HG03064 (cell line): Measurements from ENCODE around the gene ITGB3.
"Not testable (repeated sequence)": the region's sequence is repeated elsewhere in the genome, so short reads cannot be mapped to it uniquely, and the experiment has no call there.

Source experiments
- ATAC-seq: cut with Tn5 transposase; IDR thresholded peaks from one replicate; pipeline ENCODE4 v1.9.1; 2021; ENCODE audit warnings: low read depth; ENCODE audit not compliant: unreplicated experiment

ITGB3 gene

DNA sequence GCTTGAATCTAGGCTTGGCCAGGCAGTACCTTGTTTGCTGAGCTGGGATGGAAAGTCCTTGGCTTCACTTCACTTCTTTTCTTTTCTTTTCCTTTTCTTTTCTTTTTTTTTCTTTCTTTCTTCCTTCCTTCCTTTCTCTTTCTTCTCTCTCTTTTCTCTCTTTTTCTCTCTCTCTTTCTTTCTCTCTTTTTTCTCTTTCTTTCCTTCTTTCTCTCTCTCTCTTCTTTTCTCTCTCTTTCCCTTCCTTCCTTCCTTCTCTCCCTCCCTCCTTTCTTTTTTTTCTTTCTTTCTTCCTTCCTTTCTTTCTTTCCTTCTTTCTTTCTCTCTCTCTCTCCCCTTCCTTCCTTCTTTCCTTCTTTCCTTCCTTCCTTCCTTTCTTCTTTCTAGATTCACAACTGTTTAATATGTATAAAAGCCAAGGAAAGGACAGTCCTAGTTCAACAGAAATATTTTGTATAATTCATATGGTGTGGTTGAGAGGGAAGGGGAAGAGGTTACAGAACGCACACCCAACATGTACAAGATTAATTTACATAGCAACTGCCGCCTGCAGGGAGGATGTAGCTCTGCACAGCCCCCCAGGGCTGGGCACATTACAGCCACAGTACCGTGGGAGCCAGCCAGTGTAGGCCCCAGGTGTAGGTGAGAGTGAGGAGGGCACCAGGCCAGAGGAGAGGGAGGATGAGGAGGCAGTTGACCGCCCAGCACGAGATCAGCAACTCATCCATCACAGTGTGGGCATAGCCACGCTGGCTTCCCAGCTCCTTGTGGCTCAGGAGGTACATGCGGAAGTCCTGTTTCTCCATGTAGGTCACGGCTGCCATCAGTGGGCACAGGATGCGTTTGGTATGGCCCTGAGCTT, 9.7 kb upstream of the ITGB3 start:
- ATAC-seq, result no peak

DNA sequence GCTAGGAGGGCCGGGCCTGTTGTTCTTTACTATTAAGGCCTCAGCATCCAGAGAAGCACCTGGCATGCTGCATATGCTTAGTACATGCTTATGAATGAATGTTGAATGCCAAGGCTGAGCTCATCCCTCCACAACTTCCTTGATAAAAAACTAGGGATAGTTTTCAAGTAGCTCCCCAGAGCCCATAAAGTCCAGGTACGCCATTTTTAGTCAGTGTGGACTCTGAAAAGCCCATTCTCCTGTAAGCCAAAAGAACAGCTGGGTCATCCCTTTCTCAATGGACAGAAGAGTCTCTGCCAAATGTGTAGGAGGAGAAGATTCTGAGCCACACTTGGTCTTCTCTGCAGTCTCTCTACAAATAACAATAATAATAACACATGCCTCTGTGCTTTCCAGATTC, 8.9 kb upstream of the ITGB3 start:
- ATAC-seq, result no peak

DNA sequence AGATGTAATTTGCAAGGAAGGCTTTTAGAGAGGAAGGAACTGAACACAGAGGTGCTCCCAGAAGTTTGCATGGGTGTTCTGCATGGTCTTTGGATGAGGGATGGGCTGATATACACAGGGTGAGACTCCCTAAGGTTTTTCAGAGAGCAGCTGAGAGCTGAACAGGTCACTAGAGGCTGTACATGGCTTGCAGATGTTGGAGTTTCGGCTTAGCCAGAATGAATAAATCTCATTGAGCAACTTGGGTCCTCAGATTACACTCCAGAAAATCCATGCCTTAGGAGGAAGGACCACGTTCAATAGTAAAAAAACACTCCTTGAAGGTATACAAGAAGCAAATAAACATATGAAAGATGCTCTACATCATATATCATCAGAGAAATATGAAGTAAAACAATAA, 7.5 kb upstream of the ITGB3 start:
- ATAC-seq, result no peak

DNA sequence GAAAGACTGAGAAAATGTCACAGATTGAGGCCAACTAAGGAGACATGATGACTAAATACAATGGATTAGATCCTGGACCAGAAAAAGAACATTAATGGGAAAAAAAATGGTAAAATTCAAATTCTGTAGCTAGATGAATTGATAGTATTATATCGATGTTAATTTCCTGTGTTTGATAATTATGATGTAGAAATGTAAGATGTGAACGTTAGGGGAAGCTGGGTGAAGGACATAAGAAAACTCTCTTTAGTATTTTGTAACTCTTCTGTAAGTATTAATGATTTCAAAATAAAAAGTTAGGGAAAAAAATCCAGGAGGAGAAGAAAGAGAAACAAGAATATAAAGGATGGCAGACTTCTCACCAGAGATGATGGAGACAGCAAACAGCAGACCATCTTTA, 2.8 kb upstream of the ITGB3 start:
- no peak for ATAC-seq

DNA sequence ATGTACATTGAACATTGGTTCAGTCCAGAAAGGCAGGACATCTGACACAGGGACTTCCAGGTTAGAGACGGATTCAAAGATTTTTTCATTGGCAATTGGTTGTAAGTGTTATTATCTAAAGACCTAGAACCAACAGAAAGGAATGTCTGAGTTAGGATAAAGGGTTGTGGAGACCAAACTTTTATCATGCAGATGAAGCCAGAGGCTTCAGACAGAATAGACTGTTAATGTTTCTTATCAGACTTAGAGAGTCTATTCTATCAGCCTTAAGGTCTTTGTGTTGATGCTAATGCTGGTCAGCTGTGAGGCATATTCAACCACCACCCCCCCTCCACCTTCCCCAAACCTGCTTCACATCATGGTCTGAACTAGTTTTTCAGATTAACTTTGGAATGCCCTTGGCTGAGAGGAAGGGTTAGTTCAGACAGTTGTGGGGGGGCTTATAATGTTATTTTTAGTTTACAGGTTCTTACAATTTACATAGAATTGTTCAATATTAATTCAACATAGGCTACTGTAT, 2.1 kb upstream of the ITGB3 start:
- no peak for ATAC-seq

DNA sequence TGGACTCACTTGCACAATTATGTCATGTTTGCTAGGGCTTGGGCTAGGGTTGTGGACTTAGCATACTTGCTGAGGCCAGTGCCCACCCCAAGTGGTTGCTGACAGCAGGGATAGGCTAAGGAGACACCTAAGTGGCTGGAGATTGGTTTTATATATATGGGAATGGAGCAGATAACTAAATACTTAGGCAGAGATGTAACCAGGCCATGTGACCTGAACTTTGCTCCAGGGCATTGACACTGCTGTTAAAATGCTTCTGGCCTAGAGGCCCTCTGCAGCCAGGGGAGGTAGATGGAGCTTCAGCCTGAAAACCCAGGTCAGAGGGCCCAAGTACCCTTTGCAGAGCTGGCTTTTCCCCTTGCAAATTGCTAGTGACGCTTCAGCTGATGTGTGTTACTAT, 1.4 kb upstream of the ITGB3 start:
- no peak for ATAC-seq

DNA sequence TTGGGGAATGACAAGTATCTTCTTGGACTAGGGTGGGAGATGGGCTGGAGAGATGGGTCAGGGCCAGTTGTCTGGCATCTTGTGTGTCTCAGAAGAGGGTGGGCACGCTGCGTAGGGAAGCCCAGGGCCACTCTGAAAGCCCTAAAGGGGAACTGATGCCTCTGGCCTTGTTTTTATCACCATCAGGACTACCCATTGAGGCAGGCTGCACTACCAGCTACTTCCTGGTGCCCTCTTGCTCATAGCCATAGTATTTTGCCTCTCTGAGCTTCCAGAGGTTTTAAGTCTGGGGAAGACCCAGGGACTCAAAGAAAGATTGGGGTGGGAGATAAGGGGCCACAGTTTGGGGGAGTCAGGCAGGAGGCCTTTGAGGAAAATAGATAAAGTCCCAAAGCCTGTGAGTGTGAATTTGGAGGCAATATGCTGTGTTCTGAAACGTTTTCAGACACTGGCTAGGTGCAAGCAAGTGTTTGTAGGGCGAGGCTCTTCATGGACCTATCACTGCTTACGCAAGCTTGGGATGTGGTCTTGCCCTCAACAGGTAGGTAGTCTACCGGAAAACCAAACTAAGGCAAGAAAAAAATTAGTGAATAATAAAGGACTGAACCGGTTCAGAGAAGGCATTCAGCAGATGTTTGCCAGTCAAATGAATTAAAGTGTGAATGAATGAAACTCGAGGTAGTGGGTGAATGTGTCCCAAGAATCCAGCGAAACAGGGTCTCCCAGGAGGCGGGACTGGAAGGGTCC, 688 bp upstream of the ITGB3 start:
- no peak for ATAC-seq

DNA sequence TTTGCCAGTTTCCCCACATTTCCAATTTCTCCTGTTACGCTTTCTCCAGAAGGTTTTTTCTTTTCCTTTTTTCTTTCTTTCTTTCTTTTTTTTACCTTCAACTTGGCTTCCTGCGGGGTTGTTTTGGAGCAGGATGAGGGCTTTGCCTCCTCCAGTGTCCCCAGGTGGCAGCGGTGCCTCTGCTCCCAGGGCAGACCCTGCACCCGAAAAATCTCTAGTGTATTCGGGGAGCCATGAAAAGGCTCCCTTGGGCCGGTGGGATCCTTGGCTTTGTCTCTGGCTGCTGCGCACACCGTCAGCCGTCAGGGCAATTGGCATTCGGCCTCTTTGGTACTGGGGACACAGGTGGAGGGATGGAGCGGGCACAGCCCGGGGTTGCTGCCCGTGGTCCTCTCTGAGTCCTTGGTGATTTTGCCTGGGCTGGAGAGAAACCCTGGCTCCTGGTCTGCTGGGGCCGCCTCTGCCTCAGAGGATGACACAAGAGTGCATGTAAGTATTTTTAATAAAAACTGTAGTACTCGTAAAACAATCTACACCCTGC, 846 bp downstream of the ITGB3 start:
- ATAC-seq, result no peak

DNA sequence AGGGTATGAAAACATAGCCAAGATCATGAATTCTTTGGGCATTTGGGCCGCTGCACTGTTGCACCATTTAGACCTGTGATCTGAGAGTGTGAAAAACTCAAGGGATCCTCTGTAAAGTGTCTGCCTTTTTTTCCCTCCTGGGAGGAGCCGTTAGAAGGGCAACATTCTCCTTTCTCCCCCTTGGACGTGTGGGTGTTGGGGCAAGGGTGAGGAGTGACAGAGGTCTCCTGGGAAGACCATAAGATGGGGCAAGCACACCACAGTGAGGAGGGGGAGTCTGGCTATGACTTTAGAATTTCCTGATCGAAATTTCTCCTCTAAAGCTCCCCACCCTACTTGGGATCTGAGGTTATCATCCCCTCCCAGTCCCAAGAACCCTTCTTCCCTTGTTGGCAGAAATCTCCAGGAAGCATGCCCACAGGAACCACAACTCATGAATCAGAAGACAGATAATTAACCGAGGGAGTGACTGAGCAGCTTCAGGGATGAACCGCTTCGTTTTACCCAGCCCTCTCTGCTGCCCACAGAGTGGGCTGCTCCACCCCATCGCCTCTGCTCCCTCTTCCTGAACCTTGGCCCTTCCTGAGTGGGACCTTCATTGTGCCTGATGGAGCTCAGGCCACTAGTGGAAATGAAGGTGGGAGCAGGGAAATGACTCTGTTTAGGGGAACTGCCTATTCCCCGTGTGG, 4.2 kb downstream of the ITGB3 start:
- no peak for ATAC-seq

DNA sequence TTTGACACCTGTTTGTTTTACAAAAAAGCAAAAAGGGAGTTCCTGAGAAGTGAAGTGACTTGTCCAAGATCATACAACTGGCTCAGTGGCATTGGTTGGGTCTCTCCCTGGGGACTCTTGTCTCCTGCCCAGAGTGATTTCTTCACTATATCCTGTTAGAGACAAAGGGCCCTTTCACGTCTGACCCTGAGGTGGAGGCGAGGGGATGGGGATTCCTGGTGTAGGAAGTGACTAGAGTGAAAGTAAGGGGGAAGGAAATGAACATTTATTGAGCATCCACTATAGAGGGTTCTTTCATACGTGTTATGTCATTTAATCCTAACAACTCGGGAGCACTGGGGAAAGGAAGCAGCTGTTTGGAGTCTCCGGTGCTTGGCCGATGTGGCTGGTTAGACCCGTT, 9.0 kb downstream of the ITGB3 start:
- no peak for ATAC-seq

DNA sequence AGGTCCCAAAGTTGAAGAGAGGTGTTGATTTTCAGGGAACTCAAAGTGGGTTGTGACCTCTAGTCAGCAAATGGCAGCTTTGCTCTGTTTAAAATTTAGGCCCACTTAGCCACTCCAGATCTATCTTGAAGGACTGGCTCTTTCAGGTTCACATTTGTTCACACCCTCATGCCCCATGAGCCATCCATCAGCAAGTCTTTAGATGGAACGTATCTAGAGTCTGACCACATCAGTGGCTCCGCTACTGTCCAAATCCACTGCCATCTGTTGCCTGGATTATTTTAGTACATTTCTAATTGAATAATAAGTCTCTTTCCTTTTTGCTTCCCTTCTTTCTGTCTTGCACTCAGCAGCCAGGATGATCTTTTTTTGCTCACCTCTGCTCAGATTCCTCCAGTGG, 10.5 kb downstream of the ITGB3 start:
- ATAC-seq, result no peak

DNA sequence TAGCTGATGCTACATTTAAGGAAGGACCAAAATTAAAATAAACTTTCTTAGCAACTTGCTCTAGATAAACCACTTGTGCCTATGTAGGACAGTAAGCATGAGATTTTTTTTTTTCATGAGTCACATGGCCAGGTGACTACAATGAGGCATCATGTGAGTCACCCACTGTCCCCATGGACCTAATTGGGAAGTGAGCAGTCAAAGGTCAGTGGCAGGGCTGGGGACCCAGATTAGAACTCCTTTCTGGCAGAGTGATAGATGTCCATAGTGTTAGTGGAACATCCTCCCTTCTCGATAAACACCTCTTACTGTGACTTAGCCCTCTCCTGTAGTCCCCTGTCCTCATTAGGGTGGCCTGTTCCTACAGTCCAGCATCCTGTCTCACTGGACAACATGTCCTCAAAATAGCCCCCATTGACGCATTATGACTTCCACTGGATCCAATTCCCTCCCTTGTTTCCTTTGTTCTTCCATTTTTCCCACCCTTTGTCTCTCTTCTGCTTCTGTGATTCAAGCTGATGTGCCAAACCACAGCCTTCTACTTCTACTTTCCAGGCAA, 12.4 kb downstream of the ITGB3 start:
- ATAC-seq, result no peak

DNA sequence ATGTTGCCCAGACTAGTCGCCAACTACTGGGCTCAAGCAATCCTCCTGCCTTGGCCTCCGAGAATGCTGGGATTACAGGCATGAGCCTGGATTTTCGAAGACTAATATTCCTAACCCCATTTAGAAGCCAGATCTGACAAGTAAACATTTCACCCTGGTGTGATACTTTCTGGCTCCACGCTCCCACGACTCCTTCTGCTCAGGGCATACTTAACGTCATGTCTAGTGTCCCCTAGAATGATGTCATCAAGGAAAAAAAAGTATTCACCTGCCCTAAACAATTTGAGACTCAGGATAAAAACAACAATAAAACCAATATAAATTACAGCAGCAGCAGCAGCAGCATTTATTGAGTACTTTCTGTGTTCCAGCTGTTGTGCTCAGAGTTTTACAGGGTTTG, 13.2 kb downstream of the ITGB3 start:
- no peak for ATAC-seq

DNA sequence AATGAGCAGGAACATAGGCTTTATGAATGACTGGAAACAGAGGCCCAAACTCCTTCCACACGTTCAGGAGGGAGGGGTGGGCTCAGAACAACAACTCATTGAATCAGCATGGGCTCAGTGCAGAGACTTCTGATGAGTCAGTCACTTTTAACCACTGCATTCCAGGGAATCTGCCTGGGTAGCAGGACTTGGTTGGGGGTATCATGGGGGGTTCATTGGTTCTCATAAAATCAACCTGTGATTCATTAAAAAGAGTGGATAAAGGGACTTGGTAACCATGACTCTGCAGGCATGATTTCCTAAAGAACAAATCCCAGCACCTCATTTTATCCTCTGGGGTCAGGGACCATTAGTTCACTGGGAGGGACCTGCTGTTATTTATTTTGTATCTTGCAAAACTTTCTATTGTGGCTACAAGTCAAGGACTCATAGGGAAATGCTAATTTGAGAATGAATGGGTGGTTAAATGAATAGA, 13.8 kb downstream of the ITGB3 start:
- no peak for ATAC-seq

DNA sequence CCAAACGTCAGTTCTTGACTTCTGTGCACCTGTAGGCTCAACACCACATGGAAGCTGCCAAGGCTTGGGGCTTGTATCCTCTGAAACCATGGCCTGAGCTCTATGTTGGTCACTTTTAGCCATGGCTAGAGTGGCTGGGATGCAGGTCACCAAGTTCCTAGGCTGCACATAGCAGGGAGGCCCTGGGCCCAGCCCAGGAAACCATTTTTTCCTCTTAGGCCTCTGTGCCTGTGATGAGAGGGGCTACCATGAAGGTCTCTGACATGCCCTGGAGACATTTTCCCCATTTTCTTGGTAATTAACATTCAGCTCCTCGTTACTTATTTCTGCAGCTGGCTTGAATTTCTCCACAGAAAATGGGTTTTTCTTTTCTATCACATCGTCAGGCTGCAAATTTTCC, 15.3 kb downstream of the ITGB3 start:
- ATAC-seq, result not testable (repeated sequence)

DNA sequence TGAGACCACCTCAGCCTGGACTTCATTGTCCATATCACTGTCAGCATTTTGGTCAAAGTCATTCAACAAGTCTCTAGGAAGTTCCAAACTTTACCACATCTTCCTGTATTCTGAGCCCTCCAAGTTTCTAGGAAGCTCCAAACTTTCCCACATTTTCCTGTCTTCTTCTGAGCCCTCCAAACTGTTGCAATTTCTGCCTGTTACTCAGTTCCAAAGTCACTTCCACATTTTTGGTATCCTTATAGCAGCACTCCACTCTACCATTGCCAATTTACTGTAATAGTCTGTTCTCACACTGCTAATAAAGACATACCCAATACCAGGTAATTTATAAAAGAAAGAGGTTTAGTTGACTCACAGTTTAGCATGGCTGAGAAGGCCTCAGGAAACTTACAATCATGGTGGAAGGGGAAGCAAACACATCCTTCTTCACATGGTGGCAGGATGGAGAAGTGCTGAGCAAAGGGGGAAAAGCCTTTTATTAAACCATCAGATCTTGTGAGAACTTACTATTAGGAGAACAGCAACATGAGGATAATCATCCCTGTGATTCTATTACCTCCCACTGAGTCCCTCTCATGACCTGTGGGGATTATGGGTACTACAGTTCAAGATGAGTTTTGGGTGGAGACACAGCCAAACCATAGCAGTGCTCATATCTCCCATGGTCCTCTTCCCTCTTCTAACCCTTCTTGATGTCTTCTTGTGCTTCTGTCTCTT, 16.1 kb downstream of the ITGB3 start:
- not testable (repeated sequence) for ATAC-seq

DNA sequence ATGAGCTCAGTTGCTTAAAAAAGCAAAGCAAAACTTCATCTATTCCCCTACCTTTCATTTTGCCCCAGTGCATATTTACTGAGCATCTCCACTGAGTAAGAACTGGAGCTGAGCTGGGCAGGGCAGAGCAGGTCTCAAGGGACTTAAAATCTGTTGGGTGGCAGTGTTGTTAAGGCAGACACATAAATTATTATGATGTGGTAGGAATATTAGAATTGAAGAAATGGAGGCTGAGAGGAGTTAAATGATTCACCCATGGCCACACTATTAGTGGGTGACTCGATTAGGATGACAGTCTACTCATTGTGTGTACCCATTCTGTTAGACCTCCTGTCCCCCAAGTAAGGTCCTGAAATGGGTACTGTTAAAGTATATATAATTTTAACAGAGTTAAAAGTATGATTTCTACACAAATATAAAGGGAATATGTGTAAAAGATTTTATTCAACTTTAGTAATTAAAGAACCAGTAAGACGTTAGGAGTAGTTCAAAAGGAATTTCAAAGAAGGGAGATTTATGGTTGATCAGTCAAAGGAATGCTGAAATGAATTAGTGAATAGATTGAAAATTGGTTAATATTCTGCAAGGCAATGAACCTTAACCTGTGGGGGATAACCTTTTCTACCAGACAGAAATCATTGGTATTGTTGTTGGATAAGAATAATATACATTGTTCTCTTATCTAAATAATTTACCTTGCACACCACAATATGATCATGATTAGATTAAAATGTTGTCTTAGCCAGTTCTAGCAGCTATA, 17.5 kb downstream of the ITGB3 start:
- ATAC-seq, result no peak

DNA sequence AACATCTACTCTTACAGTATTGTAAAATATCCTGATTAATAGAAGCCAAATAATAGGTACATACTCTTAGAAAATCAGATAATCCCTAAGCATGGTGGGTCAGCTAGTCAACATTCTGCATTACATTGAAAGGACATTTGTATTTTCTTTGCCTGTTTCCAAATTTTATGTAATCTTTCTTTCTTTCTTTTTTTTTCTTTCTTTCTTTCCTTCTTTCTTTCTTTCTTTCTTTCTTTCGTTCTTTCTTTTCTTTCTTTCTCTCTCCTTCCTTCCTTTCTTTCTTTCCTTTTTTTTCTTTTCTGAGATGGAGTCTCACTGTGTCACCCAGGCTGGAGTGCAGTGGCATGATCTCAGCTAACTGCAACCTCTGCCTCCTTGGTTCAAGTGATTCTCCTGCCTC, 18.9 kb downstream of the ITGB3 start:
- no peak for ATAC-seq

DNA sequence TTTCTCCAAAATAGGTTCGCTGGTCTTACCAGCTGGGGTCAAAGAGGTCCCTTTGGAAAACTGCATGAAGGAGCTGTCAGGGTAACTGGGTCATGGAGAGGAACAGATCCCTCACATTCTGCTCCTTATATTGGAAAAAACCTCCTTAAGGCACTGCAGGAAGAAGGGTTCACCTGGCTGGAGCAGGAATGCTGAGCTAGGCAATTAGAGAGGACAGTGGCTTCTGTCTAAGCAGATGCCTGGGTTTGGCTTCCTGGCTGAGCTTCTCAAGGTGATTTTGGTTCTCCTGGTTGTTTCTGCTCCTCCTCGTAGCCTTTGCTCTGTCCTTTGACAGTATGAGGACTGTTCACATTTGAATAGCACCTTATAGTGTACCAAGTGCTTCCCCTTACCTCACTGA, 19.6 kb downstream of the ITGB3 start:
- ATAC-seq, result no peak
